Activated CD8-positive, alpha-beta memory T cell treated with anti-CD3 and anti-CD28 coated beads, Interleukin-2, amount 10 ng/mL, durations not matched to agents 7 days and 5 days (primary cell): ENCODE data around the gene OLFML2A. TPM values are rescaled to one million over a fixed set of nuclear protein-coding genes. Genes with fewer than 3 reads are reported as not detected.

Experiments
- ATAC-seq: fragments of 150-1000 bp; cut with Tn5 transposase; one replicate; pipeline ENCODE4 v1.10.0; 2021; ENCODE audit warnings: moderate library complexity
- CTCF ChIA-PET: fragments of 350-600 bp; sonication (Branson Sonifier 250); formaldehyde crosslinking; loops from one replicate; lab custom pipeline; 2021; ENCODE audit warnings: antibody characterized with exemption; lab: Charles Lee
- DNase-seq: peaks from one replicate; pipeline ENCODE4 v3.0.0-alpha.2; 2020
- H3K27ac Mint-ChIP-seq: one replicate; pipeline ENCODE4 v1.8.0; 2021; ENCODE audit warnings: mild to moderate bottlenecking, mixed read lengths
- H3K27me3 Mint-ChIP-seq: one replicate; pipeline ENCODE4 v1.8.0; 2021; ENCODE audit warnings: mixed read lengths
- H3K36me3 Mint-ChIP-seq: one replicate; pipeline ENCODE4 v1.8.0; 2021; ENCODE audit warnings: mild to moderate bottlenecking, mixed read lengths
- H3K4me1 Mint-ChIP-seq: one replicate; pipeline ENCODE4 v1.8.0; 2021; ENCODE audit warnings: mixed read lengths
- H3K4me3 Mint-ChIP-seq: one replicate; pipeline ENCODE4 v1.8.0; 2021; ENCODE audit warnings: mild to moderate bottlenecking, moderate library complexity, mixed read lengths
- H3K9me3 Mint-ChIP-seq: one replicate; pipeline ENCODE4 v1.8.0; 2022; ENCODE audit warnings: low read depth, mixed read lengths
- total RNA-seq, 2 experiments: library from RNA; stranded (reverse); gene quantifications; one replicate each; pipeline ENCODE4 v1.2.3, GENCODE V29; 2021

OLFML2A gene
- total RNA-seq, 2 experiments from 2014 or later, result not detected

DNA sequence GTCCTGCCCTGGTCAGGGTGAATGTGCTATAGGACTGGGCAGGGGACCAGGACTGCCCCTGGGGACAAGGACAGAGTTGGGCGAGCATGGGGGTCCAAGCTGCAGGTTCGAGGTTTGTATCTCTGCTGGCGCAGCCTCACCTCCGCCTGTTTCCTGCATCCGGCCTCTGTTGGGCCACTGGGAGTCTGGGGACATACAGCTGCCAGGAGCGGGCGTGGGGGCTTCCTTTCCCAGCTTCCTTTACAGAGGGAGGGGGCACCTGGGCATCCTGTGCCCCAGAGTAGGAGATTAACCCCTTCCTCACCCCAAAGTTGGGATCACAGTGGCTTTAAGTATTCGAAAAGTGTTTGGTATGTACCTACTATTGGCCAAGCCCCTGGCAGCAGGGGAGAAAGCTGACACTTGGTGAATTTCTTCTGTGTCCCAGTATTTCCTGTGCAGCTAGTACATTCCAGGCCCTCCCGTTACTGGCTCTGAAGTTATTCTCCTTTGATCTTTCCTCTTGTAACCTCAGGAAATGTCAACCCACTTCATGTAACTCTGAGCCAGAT, 19.0 kb downstream of the OLFML2A start:
- Mint-ChIP-seq H3K9me3 (no peaks in the 10 kb centered on the region), H3K36me3 (no peaks in the 10 kb centered on the region), H3K27me3 (peaks cover 17% of the 10 kb centered on the region), H3K4me1 (no peaks in the 10 kb centered on the region), H3K4me3 (no peak overlapping the region), H3K27ac (no peak overlapping the region)
- CTCF ChIA-PET, result interaction anchor here (0.7 to 1.6 kb wide), 6 partner anchors 21 to 362 kb away, joined by 3 to 6 read pairs (median 3); partner anchors contain the start of gene WDR38
- no peak for DNase-seq
- no peak for ATAC-seq

DNA sequence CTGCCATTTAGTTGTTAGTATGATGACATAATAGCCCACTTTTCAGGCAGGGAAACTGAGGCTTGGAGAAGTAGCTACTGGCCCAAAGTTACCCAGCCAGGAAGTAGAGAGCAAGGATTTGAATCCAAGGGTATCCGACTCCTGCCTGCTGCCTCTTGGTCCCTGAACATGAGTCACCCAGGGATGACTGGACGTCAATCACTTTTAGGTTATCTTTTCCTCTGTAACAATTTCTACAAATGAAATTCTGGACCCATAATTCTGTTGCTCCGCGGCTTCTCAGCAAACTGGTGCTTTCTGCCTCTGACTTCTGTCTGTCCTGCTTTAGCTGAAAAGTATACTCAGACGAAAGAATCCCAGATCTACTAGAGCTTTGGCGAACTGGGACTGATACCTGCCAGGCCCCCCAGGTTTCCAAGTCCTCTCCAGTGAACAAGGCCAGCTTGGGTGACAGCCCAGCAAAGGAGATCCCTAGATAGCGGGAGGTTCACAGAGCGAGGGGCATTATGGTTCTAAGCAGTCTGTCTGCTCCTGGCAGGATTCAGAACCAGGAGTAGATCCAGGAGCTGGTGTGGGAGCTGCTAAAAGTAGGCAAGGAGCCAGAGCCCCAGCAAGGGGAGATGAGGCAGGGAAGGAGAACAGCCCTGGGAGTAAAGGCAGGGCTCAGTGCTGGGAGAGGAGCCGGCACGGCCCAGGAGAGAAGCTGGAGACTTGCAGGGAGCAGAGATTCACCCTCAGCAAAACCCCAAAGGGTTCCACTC, 20.6 kb downstream of the OLFML2A start:
- ATAC-seq, result no peak

DNA sequence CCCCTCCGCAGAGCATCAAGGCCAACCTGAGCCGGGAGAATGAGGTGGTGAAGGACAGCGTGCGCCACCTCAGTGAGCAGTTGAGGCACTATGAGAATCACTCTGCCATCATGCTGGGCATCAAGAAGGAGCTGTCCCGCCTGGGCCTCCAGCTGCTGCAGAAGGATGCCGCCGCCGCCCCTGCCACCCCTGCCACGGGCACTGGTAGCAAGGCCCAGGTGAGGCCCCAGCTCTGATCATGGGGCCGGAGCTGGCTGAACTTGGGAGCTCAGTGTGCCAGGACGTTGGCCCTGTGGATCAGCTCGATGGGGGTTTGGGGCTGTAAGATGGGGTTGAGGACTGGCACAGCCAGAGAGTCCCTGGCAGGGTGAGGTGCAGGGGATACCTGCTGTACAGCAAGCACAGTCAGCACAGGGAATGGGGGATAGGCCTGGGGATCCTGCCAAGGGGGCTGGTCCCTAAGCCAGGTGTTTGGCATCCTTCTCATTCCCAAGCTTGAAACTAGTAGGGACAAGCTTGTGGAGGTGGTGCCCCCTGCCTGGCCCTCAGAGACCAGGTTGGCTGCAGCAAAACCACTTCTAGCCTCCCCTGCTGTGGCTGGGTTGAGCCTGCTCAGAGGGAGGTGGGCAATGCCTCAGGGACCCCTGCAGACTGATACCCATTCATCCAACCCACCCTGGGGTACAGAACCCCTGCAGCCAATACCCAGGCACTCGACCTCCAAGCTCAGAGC, 22.5 kb downstream of the OLFML2A start:
- CTCF ChIA-PET, result interaction anchor here (0.8 to 1.6 kb wide), 4 partner anchors 23 to 54 kb away, joined by 3 to 5 read pairs (median 3); partner anchors contain the start of gene WDR38
- H3K27ac Mint-ChIP-seq, result no peak overlapping the region
- DNase-seq, result no peak
- H3K4me3 Mint-ChIP-seq, result no peak overlapping the region
- H3K36me3 Mint-ChIP-seq, result no peaks in the 10 kb centered on the region
- H3K27me3 Mint-ChIP-seq, result peaks cover 10% of the 10 kb centered on the region
- ATAC-seq, result no peak
- no peaks in the 10 kb centered on the region for H3K4me1 Mint-ChIP-seq
- no peaks in the 10 kb centered on the region for H3K9me3 Mint-ChIP-seq

More for the DNA sequence above, 20.6 kb downstream of the OLFML2A start:
- Mint-ChIP-seq H3K27ac (no peak overlapping the region), H3K9me3 (no peaks in the 10 kb centered on the region), H3K36me3 (no peaks in the 10 kb centered on the region), H3K4me1 (no peaks in the 10 kb centered on the region), H3K4me3 (no peak overlapping the region), H3K27me3 (peaks cover 15% of the 10 kb centered on the region)
- CTCF ChIA-PET, result interaction anchor here (1.1 to 1.5 kb wide), 3 partner anchors 55 to 97 kb away, joined by 3 to 4 read pairs (median 4); partner anchors contain the start of gene WDR38
- DNase-seq, result no peak

DNA sequence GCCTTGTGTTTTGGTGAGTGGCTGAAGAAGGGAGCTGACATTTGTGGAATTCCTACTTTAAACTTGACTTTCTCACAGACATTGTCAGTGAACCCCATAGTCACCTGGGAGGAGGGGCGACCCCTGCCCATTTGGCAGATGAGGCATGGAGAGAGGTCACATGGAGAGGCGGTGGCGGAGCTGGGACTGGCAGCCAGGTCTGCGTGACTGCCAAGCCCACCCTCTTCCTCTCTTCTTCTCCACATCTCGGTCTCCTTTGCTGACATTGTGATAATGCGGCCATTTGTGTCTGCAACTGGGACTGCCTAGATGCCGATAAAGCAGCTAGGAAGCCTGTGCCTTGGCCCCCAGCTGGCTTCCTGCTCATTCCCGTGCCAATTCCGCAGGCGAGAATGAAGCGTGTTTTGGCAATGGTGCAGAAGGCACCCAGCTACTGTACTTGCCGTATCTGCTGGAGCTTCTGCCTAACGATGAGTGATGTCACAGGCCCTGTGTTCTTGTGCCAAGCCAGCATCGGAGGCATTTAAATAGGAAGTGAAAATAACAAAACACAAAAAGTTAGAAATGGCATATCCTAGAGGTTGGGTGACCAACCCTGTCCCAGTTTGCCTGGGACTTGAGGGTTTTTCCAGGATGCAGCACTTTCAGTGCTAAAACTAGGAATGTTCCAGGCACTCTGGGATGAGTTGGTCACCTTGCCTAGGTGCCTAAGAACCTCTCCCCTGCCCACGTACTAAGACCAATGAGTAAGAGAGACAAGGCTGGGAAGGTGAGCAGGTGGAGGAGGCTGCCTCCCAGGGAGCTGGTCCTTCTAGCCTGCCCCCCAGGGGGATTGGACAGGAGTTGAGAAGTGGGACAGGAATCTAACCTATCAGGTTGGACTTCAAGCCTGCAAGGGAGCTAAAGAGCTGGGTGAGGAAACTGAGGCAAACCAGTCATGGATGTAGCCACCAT, 23.6 kb downstream of the OLFML2A start:
- H3K4me3 Mint-ChIP-seq, result no peak overlapping the region
- ATAC-seq, result no peak
- DNase-seq, result no peak
- CTCF ChIA-PET, result interaction anchor here (0.8 to 1.6 kb wide), 6 partner anchors 14 to 53 kb away, joined by 3 to 5 read pairs (median 3); partner anchors contain the start of gene WDR38
- H3K27me3 Mint-ChIP-seq, result peaks cover 13% of the 10 kb centered on the region
- H3K36me3 Mint-ChIP-seq, result no peaks in the 10 kb centered on the region
- H3K9me3 Mint-ChIP-seq, result no peaks in the 10 kb centered on the region
- no peaks in the 10 kb centered on the region for H3K4me1 Mint-ChIP-seq
- H3K27ac Mint-ChIP-seq, result no peak overlapping the region

DNA sequence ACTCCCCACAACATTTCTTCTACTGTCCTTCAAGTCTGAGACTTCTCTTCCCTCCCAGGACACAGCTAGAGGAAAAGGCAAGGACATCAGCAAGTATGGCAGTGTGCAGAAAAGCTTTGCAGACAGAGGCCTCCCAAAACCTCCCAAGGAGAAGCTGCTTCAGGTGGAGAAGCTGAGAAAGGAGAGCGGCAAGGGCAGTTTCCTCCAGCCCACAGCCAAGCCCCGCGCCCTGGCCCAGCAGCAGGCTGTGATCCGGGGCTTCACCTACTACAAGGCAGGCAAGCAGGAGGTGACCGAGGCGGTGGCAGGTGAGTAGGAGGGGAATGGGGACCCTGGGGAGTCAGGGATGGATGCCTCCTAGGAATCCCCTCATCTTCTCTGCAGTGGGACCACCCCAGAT, 24.4 kb downstream of the OLFML2A start:
- CTCF ChIA-PET, result interaction anchor here (1.0 to 1.6 kb wide), 2 partner anchors 13 to 25 kb away, joined by 3 to 5 read pairs; no protein-coding TSS in a partner anchor
- H3K4me1 Mint-ChIP-seq, result no peaks in the 10 kb centered on the region
- no peak for DNase-seq
- no peak overlapping the region for H3K4me3 Mint-ChIP-seq
- peaks cover 13% of the 10 kb centered on the region for H3K27me3 Mint-ChIP-seq
- H3K27ac Mint-ChIP-seq, result no peak overlapping the region
- no peaks in the 10 kb centered on the region for H3K36me3 Mint-ChIP-seq
- ATAC-seq, result no peak
- H3K9me3 Mint-ChIP-seq, result no peaks in the 10 kb centered on the region

DNA sequence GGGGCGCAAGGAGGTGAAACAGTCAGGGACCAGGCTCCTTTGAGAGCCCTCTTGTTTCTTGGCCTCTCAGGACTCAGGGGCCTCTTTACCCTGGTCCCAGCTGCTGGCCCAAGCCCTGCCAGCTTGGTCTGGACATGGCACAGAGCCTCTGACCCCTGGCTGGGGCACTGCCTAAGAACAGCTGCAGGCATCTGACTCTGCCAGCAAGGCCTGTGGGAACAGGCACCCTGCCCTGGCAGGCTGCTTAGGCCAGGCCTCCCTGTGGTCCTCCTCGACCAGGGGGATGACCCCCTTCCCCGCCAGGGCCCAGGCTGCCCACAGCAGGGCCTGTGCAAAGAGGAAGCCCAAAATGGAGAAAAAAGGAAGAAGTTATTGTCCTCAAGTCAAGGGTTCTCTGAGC, 25.5 kb downstream of the OLFML2A start:
- CTCF ChIA-PET, result no interaction called here
- no peak for ATAC-seq
- DNase-seq, result no peak
- H3K27me3 Mint-ChIP-seq, result peaks cover 13% of the 10 kb centered on the region
- H3K27ac Mint-ChIP-seq, result no peak overlapping the region
- H3K9me3 Mint-ChIP-seq, result no peaks in the 10 kb centered on the region
- H3K4me1 Mint-ChIP-seq, result no peaks in the 10 kb centered on the region
- H3K36me3 Mint-ChIP-seq, result no peaks in the 10 kb centered on the region
- H3K4me3 Mint-ChIP-seq, result no peak overlapping the region

DNA sequence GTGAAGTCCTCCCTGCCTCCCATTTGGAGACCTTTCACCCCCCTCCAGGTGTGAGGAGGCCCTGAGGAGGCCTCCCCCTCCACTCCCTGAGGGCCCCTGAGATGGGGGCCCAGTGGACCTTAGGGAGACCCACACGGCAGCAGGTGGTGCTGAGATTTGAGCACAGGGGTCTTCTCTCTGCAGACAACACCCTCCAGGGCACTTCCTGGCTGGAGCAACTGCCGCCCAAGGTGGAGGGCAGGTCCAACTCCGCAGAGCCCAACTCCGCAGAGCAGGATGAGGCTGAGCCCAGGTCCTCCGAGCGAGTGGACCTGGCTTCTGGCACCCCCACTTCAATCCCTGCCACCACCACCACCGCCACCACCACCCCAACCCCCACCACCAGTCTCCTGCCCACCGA, 27.0 kb downstream of the OLFML2A start:
- no peak overlapping the region for H3K27ac Mint-ChIP-seq
- DNase-seq (no peak), ATAC-seq (no peak)
- H3K4me3 Mint-ChIP-seq, result no peak overlapping the region
- CTCF ChIA-PET, result no interaction called here
- no peaks in the 10 kb centered on the region for H3K9me3 Mint-ChIP-seq
- H3K36me3 Mint-ChIP-seq, result no peaks in the 10 kb centered on the region
- peaks cover 13% of the 10 kb centered on the region for H3K27me3 Mint-ChIP-seq
- H3K4me1 Mint-ChIP-seq, result no peaks in the 10 kb centered on the region

DNA sequence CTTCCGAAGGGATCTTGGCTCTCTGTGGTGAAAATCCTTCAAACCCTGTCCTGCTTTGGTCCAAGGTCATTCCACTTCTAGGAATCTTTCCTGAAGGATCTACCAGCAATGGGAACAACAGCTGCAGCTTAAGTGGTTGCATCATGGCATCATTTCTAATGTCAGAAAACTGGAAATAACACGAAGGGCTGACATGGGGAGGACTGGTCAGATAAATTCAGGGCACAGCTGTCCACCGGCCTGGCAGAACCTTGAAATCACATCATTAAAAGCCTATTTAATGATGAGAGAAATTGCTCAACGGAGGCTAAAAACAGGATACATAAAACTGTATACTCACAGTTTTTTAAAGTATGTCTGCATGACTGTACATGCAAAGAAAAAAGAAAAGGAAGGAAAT, 28.3 kb downstream of the OLFML2A start:
- Mint-ChIP-seq H3K4me1 (no peaks in the 10 kb centered on the region), H3K9me3 (no peaks in the 10 kb centered on the region), H3K27ac (no peak overlapping the region), H3K4me3 (no peak overlapping the region), H3K27me3 (peaks cover 13% of the 10 kb centered on the region), H3K36me3 (no peaks in the 10 kb centered on the region)
- CTCF ChIA-PET, result no interaction called here
- ATAC-seq (no peak), DNase-seq (no peak)

DNA sequence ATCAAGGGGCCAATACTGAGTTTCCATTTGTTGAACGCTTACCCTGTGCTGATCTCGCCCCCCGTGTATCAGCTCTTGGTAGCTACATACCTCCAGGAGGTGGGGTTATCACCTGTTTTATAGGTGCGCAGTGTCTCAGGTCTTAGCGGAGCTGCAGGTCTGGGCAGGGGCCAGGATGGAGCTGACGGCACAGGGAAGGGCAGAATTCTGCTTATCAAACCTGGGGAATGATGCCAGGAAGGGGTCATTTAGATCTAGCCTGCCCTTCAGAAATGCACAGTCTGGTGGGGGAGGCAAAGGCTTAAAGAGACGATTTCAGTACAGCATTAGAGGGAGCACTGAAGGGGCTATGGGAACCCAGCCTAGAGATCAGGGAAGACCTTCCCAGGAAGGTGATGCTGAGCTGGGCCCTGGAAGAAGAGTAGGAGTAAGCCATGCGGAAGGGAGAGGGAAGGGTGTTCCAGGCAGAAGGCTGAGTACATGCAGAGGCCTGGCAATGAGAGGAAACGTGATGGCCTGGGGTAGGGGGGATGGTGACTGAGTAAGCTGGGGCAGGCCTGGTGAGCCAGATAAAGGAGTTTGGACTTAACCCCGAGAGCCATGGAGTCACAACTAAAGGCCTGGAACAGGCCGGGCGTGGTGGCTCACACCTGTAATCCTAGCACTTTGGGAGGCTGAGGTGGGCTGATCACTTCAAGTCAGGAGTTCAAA, 31.5 kb downstream of the OLFML2A start:
- no peak overlapping the region for H3K27ac Mint-ChIP-seq

DNA sequence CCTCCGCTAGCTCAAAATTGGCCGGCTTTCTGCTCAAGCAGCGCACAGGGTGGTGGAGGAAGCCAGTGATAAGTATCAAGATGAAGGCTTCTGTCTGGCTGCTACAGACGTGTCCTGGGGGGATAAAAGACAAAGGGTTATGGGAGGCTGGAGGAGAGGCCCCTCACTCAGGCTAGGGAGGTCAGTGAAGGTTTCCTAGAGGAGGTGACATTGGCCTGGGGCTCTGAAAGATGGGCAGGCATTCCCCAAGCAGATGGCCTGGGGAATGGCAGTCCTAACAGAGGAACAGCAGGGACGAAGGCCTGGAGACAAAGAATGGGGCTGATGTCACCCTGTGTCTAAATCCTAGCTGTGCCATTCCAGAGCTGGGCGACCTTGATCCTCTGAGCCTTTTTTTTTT, 32.3 kb downstream of the OLFML2A start:
- CTCF ChIA-PET, result no interaction called here
- Mint-ChIP-seq H3K36me3 (no peaks in the 10 kb centered on the region), H3K27me3 (peaks cover 3% of the 10 kb centered on the region), H3K9me3 (no peaks in the 10 kb centered on the region), H3K4me3 (no peak overlapping the region), H3K27ac (no peak overlapping the region), H3K4me1 (no peaks in the 10 kb centered on the region)
- ATAC-seq (no peak), DNase-seq (no peak)

More for the DNA sequence above, 31.5 kb downstream of the OLFML2A start:
- Mint-ChIP-seq H3K27me3 (peaks cover 3% of the 10 kb centered on the region), H3K36me3 (no peaks in the 10 kb centered on the region), H3K9me3 (no peaks in the 10 kb centered on the region), H3K4me1 (no peaks in the 10 kb centered on the region), H3K4me3 (no peak overlapping the region)
- DNase-seq (no peak), ATAC-seq (no peak)
- CTCF ChIA-PET, result no interaction called here

DNA sequence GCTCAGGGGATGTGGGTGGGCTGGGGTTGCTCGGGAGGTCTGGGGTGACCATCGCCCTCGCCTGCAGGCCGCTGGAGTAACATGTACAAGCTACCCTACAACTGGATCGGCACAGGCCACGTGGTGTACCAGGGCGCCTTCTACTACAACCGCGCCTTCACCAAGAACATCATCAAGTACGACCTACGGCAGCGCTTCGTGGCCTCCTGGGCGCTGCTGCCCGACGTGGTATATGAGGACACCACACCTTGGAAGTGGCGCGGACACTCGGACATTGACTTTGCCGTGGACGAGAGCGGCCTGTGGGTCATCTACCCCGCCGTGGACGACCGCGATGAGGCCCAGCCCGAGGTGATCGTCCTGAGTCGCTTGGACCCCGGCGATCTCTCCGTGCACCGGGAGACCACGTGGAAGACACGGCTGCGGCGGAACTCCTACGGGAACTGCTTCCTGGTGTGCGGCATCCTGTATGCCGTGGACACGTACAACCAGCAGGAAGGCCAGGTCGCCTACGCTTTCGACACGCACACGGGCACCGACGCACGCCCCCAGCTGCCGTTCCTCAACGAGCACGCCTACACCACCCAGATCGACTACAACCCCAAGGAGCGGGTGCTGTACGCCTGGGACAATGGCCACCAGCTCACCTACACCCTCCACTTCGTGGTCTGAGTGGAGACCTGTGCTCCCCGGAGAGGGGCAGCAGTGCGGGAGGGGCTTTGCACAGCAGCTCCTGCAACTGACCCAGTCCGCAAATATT, 33.0 kb downstream of the OLFML2A start:
- ATAC-seq, result no peak
- DNase-seq, result no peak
- CTCF ChIA-PET, result no interaction called here
- no peaks in the 10 kb centered on the region for H3K4me1 Mint-ChIP-seq
- no peak overlapping the region for H3K27ac Mint-ChIP-seq
- no peaks in the 10 kb centered on the region for H3K36me3 Mint-ChIP-seq
- no peak overlapping the region for H3K4me3 Mint-ChIP-seq
- H3K27me3 Mint-ChIP-seq, result peaks cover 3% of the 10 kb centered on the region
- H3K9me3 Mint-ChIP-seq, result no peaks in the 10 kb centered on the region
